ENCODE results near the gene NOS1AP. TPM values are rescaled to one million over a fixed set of nuclear protein-coding genes. Genes with fewer than 3 reads are reported as not detected.

Gene NOS1AP
- total RNA-seq, 4 donors from 2014 or later, result 0.99 to 9.0 (median 4.0) TPM

DNA sequence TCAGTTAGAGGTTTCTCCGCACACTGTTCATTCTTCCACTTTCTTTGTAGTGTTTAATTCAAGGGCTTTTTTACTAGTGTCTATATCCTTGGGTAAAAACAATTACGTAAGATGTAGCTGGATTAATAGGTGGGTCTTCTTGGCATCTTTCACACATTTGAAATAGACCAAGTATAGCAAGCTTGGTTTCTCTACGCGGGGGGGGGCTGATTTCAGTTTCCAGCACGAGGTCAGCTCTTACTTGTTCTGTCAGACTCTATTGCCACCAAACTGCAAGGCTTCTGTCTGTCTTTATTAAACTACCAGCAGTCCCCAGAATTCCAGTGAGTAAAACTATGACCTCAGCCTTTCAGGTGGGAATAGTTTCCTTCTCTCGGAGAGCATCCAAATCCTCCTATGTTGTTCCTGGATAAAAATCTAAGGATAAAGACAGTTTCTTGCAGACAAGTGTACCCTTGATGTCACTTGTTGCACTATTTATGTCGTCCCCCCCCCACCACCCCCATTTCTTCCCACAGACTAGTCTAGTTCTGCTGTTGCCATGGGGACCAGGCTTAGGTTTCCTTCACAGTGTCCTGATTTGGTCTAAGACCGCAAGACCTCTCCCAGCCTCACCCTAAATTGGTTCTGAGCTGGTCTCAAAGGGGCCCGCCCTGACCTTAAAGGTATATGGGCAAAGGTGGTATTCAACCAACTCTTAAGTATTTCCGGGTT is 290.2 kb downstream of the NOS1AP start:
- intact Hi-C loops (cut with DNase I), result no loop called here
- peaks cover 0 to 13% (median 6%) of the 10 kb centered on the region in 4 donors for H3K36me3 ChIP-seq
- no peak for TF ChIP-seq POLR2A (IDR thresholded peaks at IDR 0.05; ENCODE audit: low read depth)
- TF ChIP-seq, protein P1, sequence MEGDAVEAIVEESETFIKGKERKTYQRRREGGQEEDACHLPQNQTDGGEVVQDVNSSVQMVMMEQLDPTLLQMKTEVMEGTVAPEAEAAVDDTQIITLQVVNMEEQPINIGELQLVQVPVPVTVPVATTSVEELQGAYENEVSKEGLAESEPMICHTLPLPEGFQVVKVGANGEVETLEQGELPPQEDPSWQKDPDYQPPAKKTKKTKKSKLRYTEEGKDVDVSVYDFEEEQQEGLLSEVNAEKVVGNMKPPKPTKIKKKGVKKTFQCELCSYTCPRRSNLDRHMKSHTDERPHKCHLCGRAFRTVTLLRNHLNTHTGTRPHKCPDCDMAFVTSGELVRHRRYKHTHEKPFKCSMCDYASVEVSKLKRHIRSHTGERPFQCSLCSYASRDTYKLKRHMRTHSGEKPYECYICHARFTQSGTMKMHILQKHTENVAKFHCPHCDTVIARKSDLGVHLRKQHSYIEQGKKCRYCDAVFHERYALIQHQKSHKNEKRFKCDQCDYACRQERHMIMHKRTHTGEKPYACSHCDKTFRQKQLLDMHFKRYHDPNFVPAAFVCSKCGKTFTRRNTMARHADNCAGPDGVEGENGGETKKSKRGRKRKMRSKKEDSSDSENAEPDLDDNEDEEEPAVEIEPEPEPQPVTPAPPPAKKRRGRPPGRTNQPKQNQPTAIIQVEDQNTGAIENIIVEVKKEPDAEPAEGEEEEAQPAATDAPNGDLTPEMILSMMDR (IDR thresholded peaks at IDR 0.05), result no peak
- no peak for TF ChIP-seq POLR2AphosphoS5 (IDR thresholded peaks at IDR 0.05)
- TF ChIP-seq EP300 (IDR thresholded peaks at IDR 0.05), result no peak
- 94% methylated on average over 10 of the region's 10 CpGs for WGBS
- no peak overlapping the region for H3K4me3 ChIP-seq
- no peak for DNase-seq (ENCODE audit: extremely low spot score)
- H3K27ac ChIP-seq (replicated peaks in 1 of 4), result no peak overlapping the region
- H3K9me3 ChIP-seq, result no peaks in the 10 kb centered on the region
- H3K27me3 ChIP-seq, result no peaks in the 10 kb centered on the region
- no peaks in the 10 kb centered on the region for H3K4me1 ChIP-seq

DNA sequence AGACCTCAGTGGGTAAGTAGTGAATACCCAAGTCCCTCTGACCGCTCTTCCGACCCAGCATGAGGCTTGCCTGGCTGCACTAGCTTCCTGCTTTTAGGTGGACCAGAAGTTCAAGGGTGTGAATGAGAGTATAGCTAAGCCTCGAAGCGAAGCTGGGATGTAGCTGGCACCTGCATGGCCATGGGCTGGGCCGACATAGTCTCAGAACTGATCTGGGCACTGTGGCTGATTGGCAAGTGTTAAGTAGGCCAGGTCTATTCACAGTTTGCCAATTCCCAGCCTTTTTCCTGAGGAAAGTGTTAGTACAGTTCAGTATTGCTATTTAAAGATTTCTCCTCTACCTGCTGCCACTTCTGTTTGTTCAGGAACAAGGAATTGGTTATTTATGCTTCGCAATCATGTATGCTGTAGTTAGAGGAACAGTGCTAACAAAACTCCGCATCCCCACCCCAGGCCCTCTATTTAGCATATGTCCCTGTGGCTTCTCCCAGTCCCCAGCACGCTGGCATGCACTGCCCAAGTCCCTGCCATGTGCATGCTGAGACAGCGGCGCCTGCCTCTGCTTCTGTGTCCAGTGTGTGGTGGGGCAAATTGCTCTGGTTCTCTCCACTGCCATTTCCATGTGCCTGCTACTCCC is 290.9 kb downstream of the NOS1AP start:
- WGBS, result 96% methylated on average over 10 of the region's 10 CpGs
- no peaks in the 10 kb centered on the region for H3K27me3 ChIP-seq
- H3K4me1 ChIP-seq, result no peaks in the 10 kb centered on the region
- no peak for DNase-seq (ENCODE audit: extremely low spot score)
- H3K4me3 ChIP-seq, result no peak overlapping the region
- peaks cover 0 to 8% (median 4%) of the 10 kb centered on the region in 4 donors for H3K36me3 ChIP-seq
- H3K27ac ChIP-seq (replicated peaks in 1 of 4), result no peak overlapping the region
- no peaks in the 10 kb centered on the region for H3K9me3 ChIP-seq
- intact Hi-C loops (cut with DNase I), result no loop called here
- TF ChIP-seq POLR2A (IDR thresholded peaks at IDR 0.05; ENCODE audit: low read depth) (no peak), EP300 (IDR thresholded peaks at IDR 0.05) (no peak), POLR2AphosphoS5 (IDR thresholded peaks at IDR 0.05) (no peak)
- TF ChIP-seq, protein P1 (IDR thresholded peaks at IDR 0.05), result no peak

DNA sequence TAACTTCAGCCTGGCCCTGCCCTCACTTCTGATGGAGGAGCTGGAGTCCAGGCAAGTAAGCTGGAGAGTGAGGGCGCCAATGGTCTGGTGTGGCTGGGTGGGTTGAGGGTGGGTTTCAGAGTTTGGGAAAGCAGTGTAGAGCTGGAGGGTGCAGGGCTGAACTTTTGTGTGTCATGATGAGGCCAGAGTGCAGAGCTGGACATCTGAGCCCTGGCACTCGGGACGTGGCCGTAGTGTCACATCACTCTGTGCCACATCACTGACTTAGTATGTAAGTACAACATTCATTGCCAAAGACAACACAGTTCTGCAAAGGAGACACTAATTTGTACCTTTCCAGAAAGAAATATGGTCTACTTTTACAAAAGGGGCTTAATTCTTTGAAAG is 291.4 kb downstream of the NOS1AP start:
- DNase-seq (ENCODE audit: extremely low spot score), result no peak
- WGBS, result 100% methylated on average over 4 of the region's 4 CpGs
- TF ChIP-seq, protein P1 (IDR thresholded peaks at IDR 0.05), result no peak
- TF ChIP-seq POLR2A (IDR thresholded peaks at IDR 0.05; ENCODE audit: low read depth) (no peak), EP300 (IDR thresholded peaks at IDR 0.05) (no peak), POLR2AphosphoS5 (IDR thresholded peaks at IDR 0.05) (no peak)
- intact Hi-C loops (cut with DNase I), result no loop called here
- no peaks in the 10 kb centered on the region for H3K9me3 ChIP-seq
- no peak overlapping the region for H3K27ac ChIP-seq (replicated peaks in 1 of 4)
- no peaks in the 10 kb centered on the region for H3K4me1 ChIP-seq
- no peaks in the 10 kb centered on the region for H3K27me3 ChIP-seq
- H3K4me3 ChIP-seq, result no peak overlapping the region
- peaks cover 0 to 8% (median 3%) of the 10 kb centered on the region in 4 donors for H3K36me3 ChIP-seq

DNA sequence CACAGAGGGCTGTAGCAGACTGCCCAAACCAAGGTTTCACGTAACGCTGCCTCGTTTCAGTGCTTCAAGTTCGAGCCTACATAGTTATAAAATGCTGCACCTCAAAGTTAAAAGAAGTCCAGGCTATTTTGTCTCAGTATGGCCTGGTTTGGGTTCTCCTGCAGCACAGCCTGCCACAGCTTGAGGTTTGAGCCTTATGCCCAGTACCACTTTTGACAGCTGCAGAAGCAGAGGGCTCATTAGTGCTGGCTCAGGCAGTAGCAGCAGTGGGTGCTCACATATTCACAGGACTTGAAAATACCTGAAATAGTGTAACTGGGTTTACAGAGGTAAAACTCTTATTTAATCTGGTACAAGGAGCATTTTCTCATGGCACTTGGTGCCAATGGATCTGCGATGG is 291.9 kb downstream of the NOS1AP start:
- DNase-seq (ENCODE audit: extremely low spot score), result no peak
- TF ChIP-seq POLR2AphosphoS5 (IDR thresholded peaks at IDR 0.05) (no peak), EP300 (IDR thresholded peaks at IDR 0.05) (no peak), POLR2A (IDR thresholded peaks at IDR 0.05; ENCODE audit: low read depth) (no peak)
- TF ChIP-seq, protein P1 (IDR thresholded peaks at IDR 0.05), result no peak
- Histone ChIP-seq H3K9me3 (no peaks in the 10 kb centered on the region), H3K27ac (replicated peaks in 1 of 4) (no peak overlapping the region), H3K27me3 (no peaks in the 10 kb centered on the region), H3K36me3 (peaks cover 0 to 8% (median 4%) of the 10 kb centered on the region in 4 donors), H3K4me1 (no peaks in the 10 kb centered on the region), H3K4me3 (no peak overlapping the region)
- 93% methylated on average over 5 of the region's 5 CpGs for WGBS
- intact Hi-C loops (cut with DNase I), result no loop called here

All from esophagus muscularis mucosa (tissue), 4 donors.